SH-SY5Y (cell line): ENCODE measurements around the gene PTPRG.

Source experiments
- GATA2 ChIP-seq: IDR thresholded peaks from 2 replicates; pipeline ENCODE4 v1.6.1; 2011; ENCODE audit warnings: mild to moderate bottlenecking, low read depth, low read length
- GATA3 ChIP-seq: IDR thresholded peaks from 2 replicates; pipeline ENCODE4 v1.6.1; 2011; ENCODE audit warnings: low read depth, mild to moderate bottlenecking, low read length, moderate library complexity

DNA sequence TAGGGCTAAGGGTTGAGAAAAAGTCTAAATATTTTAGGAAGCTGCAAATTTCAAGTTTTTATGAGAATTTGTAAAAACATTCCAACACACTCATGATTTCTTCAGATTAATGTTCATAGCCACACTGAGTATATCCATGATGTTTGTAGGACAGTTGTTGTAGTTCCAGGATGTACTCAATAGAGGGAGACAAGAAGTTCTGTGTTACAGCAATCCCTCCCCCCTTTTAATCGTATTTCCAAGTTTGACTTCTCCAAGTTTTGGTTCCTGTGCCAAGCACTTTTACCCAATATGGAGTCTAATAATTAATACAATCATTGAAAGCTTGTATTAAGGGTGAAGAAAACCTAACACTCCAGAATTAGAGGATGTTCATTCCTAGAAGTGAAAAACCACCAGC lies 668.5 kb downstream of the PTPRG start:
- TF ChIP-seq GATA2 (no peak), GATA3 (no peak)
